HepG2 (cell line): Measurements from ENCODE around the gene MGAT1. TPM values are rescaled to one million over a fixed set of nuclear protein-coding genes. Genes with fewer than 3 reads are reported as not detected.

Source experiments
- AHR ChIP-seq: IDR thresholded peaks from 2 replicates; pipeline ENCODE4 v1.6.1; 2018; ENCODE audit warnings: missing genetic modification reagents, missing compliant biosample characterization
- CREM ChIP-seq, 2 experiments: sonication (generic) in 1 of 2; formaldehyde crosslinking in 1 of 2; IDR thresholded peaks; 2 replicates each; pipeline versions ENCODE4 v1.4.0 to v1.6.1; 2016 to 2020; ENCODE audit warnings: antibody characterized with exemption in 1 of 2, mild to moderate bottlenecking in 1 of 2, missing genetic modification reagents in 1 of 2
- ISL2 ChIP-seq: sonication (generic); formaldehyde crosslinking; IDR thresholded peaks from 2 replicates; pipeline ENCODE4 v1.5.0; 2020; ENCODE audit warnings: missing genetic modification reagents
- MAZ ChIP-seq, 2 experiments: sonication (generic) in 1 of 2; formaldehyde crosslinking in 1 of 2; IDR thresholded peaks; 2 replicates each; pipeline versions ENCODE4 v1.5.0 to v1.6.1; 2012 to 2020; ENCODE audit warnings: low read depth in 2 of 2, mild to moderate bottlenecking in 2 of 2, borderline replicate concordance in 1 of 2, improper control_type of control experiment in 1 of 2, low read length in 1 of 2, missing genetic modification reagents in 1 of 2, moderate library complexity in 1 of 2
- MTA1 ChIP-seq: sonication (generic); formaldehyde crosslinking; IDR thresholded peaks from 2 replicates; pipeline ENCODE4 v1.4.0; 2020; ENCODE audit warnings: missing genetic modification reagents, mild to moderate bottlenecking, borderline replicate concordance
- NR2F1 ChIP-seq, 2 experiments: fragments of 450-650 bp in 1 of 2; formaldehyde crosslinking in 1 of 2; IDR thresholded peaks; 2 replicates each; pipeline versions ENCODE4 v1.5.0 to v1.6.1; 2016 to 2020; ENCODE audit warnings: mild to moderate bottlenecking in 1 of 2, missing compliant biosample characterization in 1 of 2, missing genetic modification reagents in 1 of 2, moderate library complexity in 1 of 2
- POLR2A ChIP-seq, 2 experiments: IDR thresholded peaks; 2 replicates each; pipeline ENCODE4 v1.6.1; 2011; ENCODE audit warnings: low read depth in 2 of 2, low read length in 2 of 2, mild to moderate bottlenecking in 1 of 2, moderate library complexity in 1 of 2; ENCODE audit not compliant: insufficient read depth in 1 of 2
- REL ChIP-seq: sonication (generic); formaldehyde crosslinking; conservative IDR thresholded peaks from 2 replicates; pipeline ENCODE4 v1.8.0; 2022; ENCODE audit warnings: mild to moderate bottlenecking, missing genetic modification reagents, moderate library complexity
- RORA ChIP-seq: sonication (generic); formaldehyde crosslinking; IDR thresholded peaks from 2 replicates; pipeline ENCODE4 v1.5.0; 2020; ENCODE audit warnings: mild to moderate bottlenecking, missing genetic modification reagents, moderate library complexity
- YY1 ChIP-seq: IDR thresholded peaks from 2 replicates; pipeline ENCODE4 v1.6.1; 2011; ENCODE audit warnings: low read length, low read depth, moderate library complexity, mild to moderate bottlenecking; ENCODE audit not compliant: insufficient read depth, insufficient replicate concordance
- ZC3H13 ChIP-seq: sonication (generic); formaldehyde crosslinking; IDR thresholded peaks from 2 replicates; pipeline ENCODE4 v1.8.1; 2023; ENCODE audit warnings: mild to moderate bottlenecking, missing genetic modification reagents, moderate library complexity
- ZNF484 ChIP-seq: sonication (generic); formaldehyde crosslinking; IDR thresholded peaks from 2 replicates; pipeline ENCODE4 v1.5.1; 2020; ENCODE audit warnings: mild to moderate bottlenecking, low read depth, missing genetic modification reagents, borderline replicate concordance
- ZNF777 ChIP-seq: sonication (generic); formaldehyde crosslinking; IDR thresholded peaks from 2 replicates; pipeline ENCODE4 v1.4.0; 2020; ENCODE audit warnings: missing genetic modification reagents
- ZNF879 ChIP-seq: sonication (generic); formaldehyde crosslinking; IDR thresholded peaks from 2 replicates; pipeline ENCODE4 v1.8.1; 2023; ENCODE audit warnings: missing genetic modification reagents
- polyA plus RNA-seq, 8 experiments: library from polyadenylated mRNA; depleted of rRNA in 3 of 8; stranded (reverse) in 7 of 8; unstranded in 1 of 8; fragments of >200 nt; fragmentation: Illumina TruSeq in 4 of 8; extraction: Trizol in 4 of 8; gene quantifications; 2 replicates each; pipeline versions ENCODE4 v1.2.1 to v1.2.3, GENCODE V29; 2011 to 2016; ENCODE audit warnings: low read depth in 4 of 8, missing spikeins in 1 of 8, mixed read lengths in 1 of 8; ENCODE audit not compliant: insufficient read depth in 1 of 8
- total RNA-seq, 5 experiments: library from RNA; depleted of rRNA; stranded (reverse); fragments of >200 nt; fragmentation: Illumina TruSeq; extraction: Trizol; gene quantifications; 2 replicates each; pipeline ENCODE4 v1.2.3, GENCODE V29; 2016; ENCODE audit warnings: low read depth in 1 of 5
- TF ChIP-seq, protein P1 (sequence below): sonication (generic); formaldehyde crosslinking; IDR thresholded peaks from 2 replicates; pipeline ENCODE4 v1.9.0; 2022; ENCODE audit warnings: missing genetic modification reagents, mild to moderate bottlenecking, borderline replicate concordance
- TF ChIP-seq, protein P2 (sequence below): IDR thresholded peaks from 2 replicates; pipeline ENCODE4 v1.6.1; 2016; ENCODE audit warnings: missing biosample characterization, missing genetic modification reagents, low read depth
- TF ChIP-seq, protein P3 (sequence below): sonication (generic); formaldehyde crosslinking; IDR thresholded peaks from 2 replicates; pipeline ENCODE4 v1.4.0; 2020; ENCODE audit warnings: mild to moderate bottlenecking, missing genetic modification reagents, borderline replicate concordance

The MGAT1 gene
- total and polyA plus RNA-seq, 2 of the 13 experiments (the other 11 are each of a cell fraction or from before 2014, with no cell fraction given) = 50.1 to 55.3 TPM

DNA sequence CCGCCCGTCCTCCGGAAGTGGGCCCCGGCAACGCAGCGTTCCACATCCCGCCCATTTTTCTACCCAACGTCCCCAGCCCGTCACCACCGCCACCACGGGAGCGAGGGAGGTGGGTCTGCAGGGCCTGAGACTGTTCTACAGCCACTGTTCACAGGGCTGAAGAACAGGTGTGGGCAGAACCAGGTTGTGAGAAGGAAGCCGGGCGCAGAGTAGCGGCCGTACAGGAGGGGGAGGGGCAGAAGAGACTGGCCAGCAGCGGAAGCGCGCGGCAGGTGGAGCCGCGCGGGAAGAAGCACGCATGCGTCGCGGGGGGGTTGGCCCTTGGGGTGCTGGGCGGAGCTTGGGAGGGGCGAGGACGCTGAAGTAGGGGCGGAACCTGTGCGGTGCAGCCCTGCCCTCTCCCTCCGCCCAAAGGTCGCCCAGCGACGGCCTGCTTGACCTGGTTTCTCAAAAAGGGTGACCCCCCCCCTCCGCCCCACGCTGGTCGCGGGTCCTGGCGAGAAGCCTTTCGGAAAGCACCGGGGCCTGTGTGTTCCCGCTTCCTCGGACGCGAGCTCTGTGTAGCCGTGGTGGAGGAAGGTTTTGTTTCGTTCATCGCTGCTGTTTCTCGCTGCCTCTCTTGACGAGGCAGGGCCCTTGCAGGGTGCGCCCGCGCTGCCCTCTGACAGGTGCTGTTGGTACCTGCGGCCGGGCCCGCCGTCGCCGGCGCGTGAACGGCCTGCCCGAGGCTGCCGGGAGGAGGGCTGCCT lies 7.8 kb upstream of the MGAT1 start (continued):
- TF ChIP-seq ZC3H13 (CRISPR knock-in tag) (no peak; the same call in none of the 2 replicates), ZNF777 (peak; percentile 81), YY1 (peak; percentile 36), CREM (IDR thresholded peaks at IDR 0.05) (peak; percentile 35), CREM (CRISPR knock-in tag; IDR thresholded peaks at IDR 0.05) (no peak), RORA (CRISPR knock-in tag) (no peak), NR2F1 (CRISPR knock-in tag; IDR thresholded peaks at IDR 0.05) (peak; percentile 53 to 59), REL (CRISPR knock-in tag) (no peak), POLR2A (IDR thresholded peaks at IDR 0.05; ENCODE audit: insufficient read depth in 1 of 2, low read depth in 2 of 2, low read length in 2 of 2) (peak in 1 of 2 experiments; percentile 59; a peak in 2 of 4 replicates), MAZ (IDR thresholded peaks at IDR 0.05; ENCODE audit: borderline replicate concordance, low read depth, low read length) (peak; percentile 85), MAZ (CRISPR knock-in tag; IDR thresholded peaks at IDR 0.05; ENCODE audit: low read depth) (peak; percentile 71), ZNF484 (CRISPR knock-in tag) (0 out of 2 replicates have a peak, but pooled peaks have one; percentile 49), ISL2 (CRISPR knock-in tag) (no peak), AHR (CRISPR knock-in tag) (no peak), MTA1 (CRISPR knock-in tag) (peak; percentile 86; the same call in 1 of the 2 replicates), ZNF879 (CRISPR knock-in tag) (no peak)
- TF ChIP-seq, protein P1, sequence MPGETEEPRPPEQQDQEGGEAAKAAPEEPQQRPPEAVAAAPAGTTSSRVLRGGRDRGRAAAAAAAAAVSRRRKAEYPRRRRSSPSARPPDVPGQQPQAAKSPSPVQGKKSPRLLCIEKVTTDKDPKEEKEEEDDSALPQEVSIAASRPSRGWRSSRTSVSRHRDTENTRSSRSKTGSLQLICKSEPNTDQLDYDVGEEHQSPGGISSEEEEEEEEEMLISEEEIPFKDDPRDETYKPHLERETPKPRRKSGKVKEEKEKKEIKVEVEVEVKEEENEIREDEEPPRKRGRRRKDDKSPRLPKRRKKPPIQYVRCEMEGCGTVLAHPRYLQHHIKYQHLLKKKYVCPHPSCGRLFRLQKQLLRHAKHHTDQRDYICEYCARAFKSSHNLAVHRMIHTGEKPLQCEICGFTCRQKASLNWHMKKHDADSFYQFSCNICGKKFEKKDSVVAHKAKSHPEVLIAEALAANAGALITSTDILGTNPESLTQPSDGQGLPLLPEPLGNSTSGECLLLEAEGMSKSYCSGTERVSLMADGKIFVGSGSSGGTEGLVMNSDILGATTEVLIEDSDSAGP (CRISPR knock-in tag) = peak; percentile 83
- TF ChIP-seq, protein P2, sequence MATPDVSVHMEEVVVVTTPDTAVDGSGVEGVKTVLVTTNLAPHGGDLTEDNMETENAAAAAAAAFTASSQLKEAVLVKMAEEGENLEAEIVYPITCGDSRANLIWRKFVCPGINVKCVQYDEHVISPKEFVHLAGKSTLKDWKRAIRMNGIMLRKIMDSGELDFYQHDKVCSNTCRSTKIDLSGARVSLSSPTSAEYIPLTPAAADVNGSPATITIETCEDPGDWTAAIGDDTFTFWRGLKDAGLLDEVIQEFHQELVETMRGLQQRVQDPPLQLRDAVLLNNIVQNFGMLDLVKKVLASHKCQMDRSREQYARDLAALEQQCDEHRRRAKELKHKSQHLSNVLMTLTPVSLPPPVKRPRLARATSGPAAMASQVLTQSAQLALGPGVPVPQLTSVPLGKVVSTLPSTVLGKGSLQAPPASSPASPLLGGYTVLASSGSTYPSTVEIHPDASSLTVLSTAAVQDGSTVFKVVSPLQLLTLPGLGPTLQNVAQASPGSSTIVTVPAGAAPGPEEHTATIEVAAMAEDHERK = no peak; the same call in none of the 2 replicates
- TF ChIP-seq, protein P3, sequence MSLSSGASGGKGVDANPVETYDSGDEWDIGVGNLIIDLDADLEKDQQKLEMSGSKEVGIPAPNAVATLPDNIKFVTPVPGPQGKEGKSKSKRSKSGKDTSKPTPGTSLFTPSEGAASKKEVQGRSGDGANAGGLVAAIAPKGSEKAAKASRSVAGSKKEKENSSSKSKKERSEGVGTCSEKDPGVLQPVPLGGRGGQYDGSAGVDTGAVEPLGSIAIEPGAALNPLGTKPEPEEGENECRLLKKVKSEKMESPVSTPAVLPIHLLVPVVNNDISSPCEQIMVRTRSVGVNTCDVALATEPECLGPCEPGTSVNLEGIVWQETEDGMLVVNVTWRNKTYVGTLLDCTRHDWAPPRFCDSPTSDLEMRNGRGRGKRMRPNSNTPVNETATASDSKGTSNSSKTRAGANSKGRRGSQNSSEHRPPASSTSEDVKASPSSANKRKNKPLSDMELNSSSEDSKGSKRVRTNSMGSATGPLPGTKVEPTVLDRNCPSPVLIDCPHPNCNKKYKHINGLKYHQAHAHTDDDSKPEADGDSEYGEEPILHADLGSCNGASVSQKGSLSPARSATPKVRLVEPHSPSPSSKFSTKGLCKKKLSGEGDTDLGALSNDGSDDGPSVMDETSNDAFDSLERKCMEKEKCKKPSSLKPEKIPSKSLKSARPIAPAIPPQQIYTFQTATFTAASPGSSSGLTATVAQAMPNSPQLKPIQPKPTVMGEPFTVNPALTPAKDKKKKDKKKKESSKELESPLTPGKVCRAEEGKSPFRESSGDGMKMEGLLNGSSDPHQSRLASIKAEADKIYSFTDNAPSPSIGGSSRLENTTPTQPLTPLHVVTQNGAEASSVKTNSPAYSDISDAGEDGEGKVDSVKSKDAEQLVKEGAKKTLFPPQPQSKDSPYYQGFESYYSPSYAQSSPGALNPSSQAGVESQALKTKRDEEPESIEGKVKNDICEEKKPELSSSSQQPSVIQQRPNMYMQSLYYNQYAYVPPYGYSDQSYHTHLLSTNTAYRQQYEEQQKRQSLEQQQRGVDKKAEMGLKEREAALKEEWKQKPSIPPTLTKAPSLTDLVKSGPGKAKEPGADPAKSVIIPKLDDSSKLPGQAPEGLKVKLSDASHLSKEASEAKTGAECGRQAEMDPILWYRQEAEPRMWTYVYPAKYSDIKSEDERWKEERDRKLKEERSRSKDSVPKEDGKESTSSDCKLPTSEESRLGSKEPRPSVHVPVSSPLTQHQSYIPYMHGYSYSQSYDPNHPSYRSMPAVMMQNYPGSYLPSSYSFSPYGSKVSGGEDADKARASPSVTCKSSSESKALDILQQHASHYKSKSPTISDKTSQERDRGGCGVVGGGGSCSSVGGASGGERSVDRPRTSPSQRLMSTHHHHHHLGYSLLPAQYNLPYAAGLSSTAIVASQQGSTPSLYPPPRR = 0 out of 2 replicates have a peak, but pooled peaks have one; percentile 31
